ENCODE data around the gene OPN5. TPM values are rescaled to one million over a fixed set of nuclear protein-coding genes. Genes with fewer than 3 reads are reported as not detected.

OPN5 gene
- total RNA-seq, 4 donors from 2014 or later: not detected

DNA sequence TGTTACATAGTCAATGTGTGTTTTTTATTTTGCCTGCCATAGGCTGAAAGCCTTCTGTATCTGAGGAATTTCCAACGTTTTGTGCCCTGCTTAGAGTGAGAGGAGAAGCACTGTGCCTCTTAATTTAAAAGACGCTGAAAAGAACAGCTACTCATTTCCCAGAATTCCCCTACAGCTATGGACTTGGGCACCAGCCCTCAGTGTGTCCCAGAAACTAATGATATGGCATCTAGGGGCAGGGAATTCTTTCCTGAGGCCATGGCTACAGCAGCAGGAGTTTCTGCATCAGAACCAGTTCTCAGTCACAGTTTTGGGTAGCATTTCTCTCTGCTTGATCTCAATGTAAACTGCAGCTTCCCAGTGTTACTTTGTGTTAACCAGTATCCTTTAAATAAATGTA is 20.2 kb downstream of the OPN5 start:
- Histone ChIP-seq H3K4me1 (no peaks in the 10 kb centered on the region), H3K27ac (no peak overlapping the region), H3K27me3 (peaks cover 3% of the 10 kb centered on the region), H3K9me3 (no peaks in the 10 kb centered on the region), H3K4me3 (no peak overlapping the region), H3K36me3 (no peaks in the 10 kb centered on the region)
- intact Hi-C loops (cut with DNase I; ENCODE audit: low total_unique reads) (no loop called here), in situ Hi-C loops (cut with MboI; ENCODE audit: low pct_ligation_motif_present in 1 of 4, low pct_unique_long_range_greater_than_20kb in 1 of 4, low sequenced_read_pairs in 3 of 4) (no loop called here)
- DNase-seq: no peak
- 62% methylated on average over 2 of the region's 2 CpGs; no CpG with 5 or more reads in 1 of the 2 donors for WGBS, 2 donors (ENCODE audit: low coverage in 1 of 2)
- TF ChIP-seq, protein P1, sequence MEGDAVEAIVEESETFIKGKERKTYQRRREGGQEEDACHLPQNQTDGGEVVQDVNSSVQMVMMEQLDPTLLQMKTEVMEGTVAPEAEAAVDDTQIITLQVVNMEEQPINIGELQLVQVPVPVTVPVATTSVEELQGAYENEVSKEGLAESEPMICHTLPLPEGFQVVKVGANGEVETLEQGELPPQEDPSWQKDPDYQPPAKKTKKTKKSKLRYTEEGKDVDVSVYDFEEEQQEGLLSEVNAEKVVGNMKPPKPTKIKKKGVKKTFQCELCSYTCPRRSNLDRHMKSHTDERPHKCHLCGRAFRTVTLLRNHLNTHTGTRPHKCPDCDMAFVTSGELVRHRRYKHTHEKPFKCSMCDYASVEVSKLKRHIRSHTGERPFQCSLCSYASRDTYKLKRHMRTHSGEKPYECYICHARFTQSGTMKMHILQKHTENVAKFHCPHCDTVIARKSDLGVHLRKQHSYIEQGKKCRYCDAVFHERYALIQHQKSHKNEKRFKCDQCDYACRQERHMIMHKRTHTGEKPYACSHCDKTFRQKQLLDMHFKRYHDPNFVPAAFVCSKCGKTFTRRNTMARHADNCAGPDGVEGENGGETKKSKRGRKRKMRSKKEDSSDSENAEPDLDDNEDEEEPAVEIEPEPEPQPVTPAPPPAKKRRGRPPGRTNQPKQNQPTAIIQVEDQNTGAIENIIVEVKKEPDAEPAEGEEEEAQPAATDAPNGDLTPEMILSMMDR (IDR thresholded peaks at IDR 0.05): no peak
- TF ChIP-seq POLR2AphosphoS5 (IDR thresholded peaks at IDR 0.05): no peak
- no peak for TF ChIP-seq EP300 (IDR thresholded peaks at IDR 0.05; ENCODE audit: low read depth)
- TF ChIP-seq POLR2A (IDR thresholded peaks at IDR 0.05): no peak

DNA sequence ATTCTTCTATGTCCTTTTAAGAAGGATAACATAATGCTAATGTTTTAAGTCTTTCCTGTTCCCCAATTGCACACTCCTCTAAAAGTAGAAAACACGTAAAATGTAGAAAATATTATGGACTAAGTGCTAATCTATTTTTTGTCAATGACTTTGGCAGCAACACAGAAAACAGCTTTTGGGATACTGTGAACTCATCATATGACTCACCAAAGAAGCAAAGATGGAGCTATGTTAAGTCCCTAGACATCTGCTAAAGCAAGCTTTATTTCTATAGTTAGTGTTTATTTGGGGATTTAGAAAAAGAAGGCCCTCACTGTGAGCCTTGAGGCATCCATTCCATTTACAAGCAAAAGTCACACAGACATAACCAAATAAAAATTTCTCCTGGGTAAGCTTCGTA is 23.0 kb downstream of the OPN5 start:
- TF ChIP-seq POLR2AphosphoS5 (IDR thresholded peaks at IDR 0.05) (no peak), EP300 (IDR thresholded peaks at IDR 0.05; ENCODE audit: low read depth) (no peak), POLR2A (IDR thresholded peaks at IDR 0.05) (no peak)
- TF ChIP-seq, protein P1 (IDR thresholded peaks at IDR 0.05): no peak
- DNase-seq: no peak
- Histone ChIP-seq H3K9me3 (no peaks in the 10 kb centered on the region), H3K27ac (no peak overlapping the region), H3K4me1 (no peaks in the 10 kb centered on the region), H3K27me3 (peaks cover 3% of the 10 kb centered on the region), H3K4me3 (no peak overlapping the region), H3K36me3 (no peaks in the 10 kb centered on the region)
- WGBS, 2 donors (ENCODE audit: low coverage in 1 of 2): 65 to 80% methylated on average over 2 of the region's 2 CpGs
- intact Hi-C loops (cut with DNase I; ENCODE audit: low total_unique reads): no loop called here
- in situ Hi-C loops (cut with MboI; ENCODE audit: low pct_ligation_motif_present in 1 of 4, low pct_unique_long_range_greater_than_20kb in 1 of 4, low sequenced_read_pairs in 3 of 4): no loop called here

DNA sequence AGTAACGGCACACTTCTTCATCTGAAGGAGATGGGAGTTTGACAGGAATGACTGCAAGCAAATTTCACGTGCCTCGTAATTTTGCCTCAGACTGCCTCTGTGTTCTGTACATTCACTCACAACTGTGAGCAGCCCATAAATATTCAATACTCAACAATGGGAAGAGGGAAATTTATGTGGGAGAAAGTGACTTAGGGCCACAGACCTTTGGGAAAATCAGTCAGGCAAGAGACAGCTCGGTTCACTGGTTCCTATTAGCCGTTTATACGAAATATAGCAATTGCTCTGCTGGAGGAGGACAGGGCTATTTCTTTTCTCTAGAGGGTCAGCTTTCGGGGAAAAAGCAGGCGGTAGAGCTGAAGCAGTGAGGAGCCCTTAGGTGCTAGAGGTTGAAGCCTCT is 28.0 kb downstream of the OPN5 start:
- no peaks in the 10 kb centered on the region for H3K27me3 ChIP-seq
- no peak overlapping the region for H3K27ac ChIP-seq
- no peak for DNase-seq
- H3K9me3 ChIP-seq: no peaks in the 10 kb centered on the region
- in situ Hi-C loops (cut with MboI; ENCODE audit: low pct_ligation_motif_present in 1 of 4, low pct_unique_long_range_greater_than_20kb in 1 of 4, low sequenced_read_pairs in 3 of 4): no loop called here
- WGBS, 2 donors (ENCODE audit: low coverage in 1 of 2): 83% methylated on average over 6 to 8 of the region's 8 CpGs
- H3K36me3 ChIP-seq: no peaks in the 10 kb centered on the region
- TF ChIP-seq POLR2AphosphoS5 (IDR thresholded peaks at IDR 0.05) (no peak), POLR2A (IDR thresholded peaks at IDR 0.05) (no peak), EP300 (IDR thresholded peaks at IDR 0.05; ENCODE audit: low read depth) (no peak)
- TF ChIP-seq, protein P1 (IDR thresholded peaks at IDR 0.05): no peak
- no peaks in the 10 kb centered on the region for H3K4me1 ChIP-seq
- no peak overlapping the region for H3K4me3 ChIP-seq
- intact Hi-C loops (cut with DNase I; ENCODE audit: low total_unique reads): no loop called here

GRCh38 chr6:47810885-47811284 is 29.1 kb downstream of the OPN5 start:
- intact Hi-C loops (cut with DNase I; ENCODE audit: low total_unique reads): no loop called here
- H3K27ac ChIP-seq: no peak overlapping the region
- H3K4me3 ChIP-seq: no peak overlapping the region
- TF ChIP-seq, protein P1 (IDR thresholded peaks at IDR 0.05): no peak
- TF ChIP-seq EP300 (IDR thresholded peaks at IDR 0.05; ENCODE audit: low read depth) (no peak), POLR2A (IDR thresholded peaks at IDR 0.05) (no peak), POLR2AphosphoS5 (IDR thresholded peaks at IDR 0.05) (no peak)
- in situ Hi-C loops (cut with MboI; ENCODE audit: low pct_ligation_motif_present in 1 of 4, low pct_unique_long_range_greater_than_20kb in 1 of 4, low sequenced_read_pairs in 3 of 4): no loop called here
- H3K4me1 ChIP-seq: no peaks in the 10 kb centered on the region
- DNase-seq: no peak
- 86% methylated on average over 3 of the region's 3 CpGs; no CpG with 5 or more reads in 1 of the 2 donors for WGBS, 2 donors (ENCODE audit: low coverage in 1 of 2)
- H3K9me3 ChIP-seq: no peaks in the 10 kb centered on the region
- no peaks in the 10 kb centered on the region for H3K36me3 ChIP-seq
- H3K27me3 ChIP-seq: no peaks in the 10 kb centered on the region

Measured in transverse colon (tissue), 4 donors.